Lower lobe of right lung (tissue), 2 donors: ENCODE measurements around the gene MYL6. TPM values are rescaled to one million over a fixed set of nuclear protein-coding genes. Genes with fewer than 3 reads are reported as not detected.

ENCODE experiments used
- ATAC-seq, 2 donors: fragments of 200-7000 bp; cut with Tn5 transposase; one replicate each; pipeline ENCODE4 v1.9.1; 2020 to 2022; ENCODE audit warnings: mild to moderate bottlenecking in 2 of 2, moderate library complexity in 2 of 2
- DNase-seq: peaks from one replicate; pipeline ENCODE4 v3.0.0-alpha.2; 2020
- H3K27ac ChIP-seq: fragments of 200-600 bp; one replicate; pipeline ENCODE4 v1.8.0; 2022
- H3K27me3 ChIP-seq: fragments of 200-600 bp; one replicate; pipeline ENCODE4 v1.8.0; 2022; ENCODE audit warnings: low read depth
- H3K36me3 ChIP-seq: fragments of 200-600 bp; one replicate; pipeline ENCODE4 v1.8.0; 2022; ENCODE audit warnings: mild to moderate bottlenecking
- H3K4me1 ChIP-seq: fragments of 200-600 bp; one replicate; pipeline ENCODE4 v1.8.0; 2022
- H3K4me3 ChIP-seq: fragments of 200-600 bp; one replicate; pipeline ENCODE4 v1.8.0; 2022; ENCODE audit warnings: mild to moderate bottlenecking
- H3K9me3 ChIP-seq: fragments of 200-600 bp; one replicate; pipeline ENCODE4 v1.8.0; 2022
- CTCF ChIP-seq: fragments of 200-600 bp; IDR thresholded peaks from one replicate; pipeline ENCODE4 v1.8.0; 2022; ENCODE audit warnings: antibody characterized with exemption, mild to moderate bottlenecking
- intact Hi-C: fragments of 100-400 bp; cut with DNase I; formaldehyde crosslinking; loops from one replicate; pipeline ENCODE4 v1.11.0; 2022
- total RNA-seq: library from RNA; stranded (reverse); fragmentation: NEBNext Ultra II Directional; extraction: Animal tissue kit (Norgen Biotek cat#: 25700); gene quantifications from one replicate; pipeline ENCODE4 v1.2.1, GENCODE V29; 2021
- donor health status: DM: no; HTN: yes; CAD: no; lungs with severe emphysema.

MYL6 gene
- total RNA-seq, 1 donor from 2014 or later, result 1,292 TPM

- Histone ChIP-seq H3K27ac (peak overlapping the region; percentile 73), H3K36me3 (peaks cover 51% of the 10 kb centered on the region)
- ATAC-seq, result no peak
These were observed 12.9 kb upstream of the MYL6 start for GRCh38 chr12:56145217-56145616.

GRCh38 chr12:56146492-56147460 is 11.4 kb upstream of the MYL6 start:
- Histone ChIP-seq H3K4me3 (no peak overlapping the region), H3K27me3 (no peaks in the 10 kb centered on the region), H3K9me3 (no peaks in the 10 kb centered on the region), H3K4me1 (peaks cover 49% of the 10 kb centered on the region), H3K27ac (no peak overlapping the region), H3K36me3 (peaks cover 37% of the 10 kb centered on the region)
- intact Hi-C loops, result no loop called here
- DNase-seq (peak; percentile 22), ATAC-seq (no peak)
- TF ChIP-seq CTCF, result no peak

More at GRCh38 chr12:56145217-56145616, 12.9 kb upstream of the MYL6 start:
- DNase-seq, result no peak
- intact Hi-C loops, result no loop called here
- H3K27me3 ChIP-seq, result no peaks in the 10 kb centered on the region
- no peak for TF ChIP-seq CTCF
- H3K4me3 ChIP-seq, result no peak overlapping the region
- peaks cover 37% of the 10 kb centered on the region for H3K4me1 ChIP-seq
- no peaks in the 10 kb centered on the region for H3K9me3 ChIP-seq

- Histone ChIP-seq H3K27ac (no peak overlapping the region), H3K9me3 (no peaks in the 10 kb centered on the region), H3K4me3 (no peak overlapping the region), H3K36me3 (no peaks in the 10 kb centered on the region), H3K27me3 (no peaks in the 10 kb centered on the region), H3K4me1 (peaks cover 35% of the 10 kb centered on the region)
- intact Hi-C loops, result no loop called here
- no peak for TF ChIP-seq CTCF
- DNase-seq (no peak), ATAC-seq (no peak)
These were observed 7.6 kb upstream of the MYL6 start for GRCh38 chr12:56150563-56150962.

- DNase-seq (peak; percentile 77), ATAC-seq (peak; percentile 71 to 77)
- Histone ChIP-seq H3K4me1 (peaks cover 31% of the 10 kb centered on the region), H3K27ac (peak overlapping the region; percentile 92), H3K4me3 (peak overlapping the region; percentile 73), H3K36me3 (no peaks in the 10 kb centered on the region), H3K27me3 (no peaks in the 10 kb centered on the region), H3K9me3 (no peaks in the 10 kb centered on the region)
- TF ChIP-seq CTCF, result peak; percentile 45
- intact Hi-C loops, result no loop called here
These were observed 6.5 kb upstream of the MYL6 start for GRCh38 chr12:56151672-56152131.

- H3K9me3 ChIP-seq, result no peaks in the 10 kb centered on the region
- H3K4me3 ChIP-seq, result peak within 1 kb of the TSS; percentile 73
- no peaks in the 10 kb centered on the region for H3K36me3 ChIP-seq
- DNase-seq, result peak; percentile 96
- peaks cover 31% of the 10 kb centered on the region for H3K4me1 ChIP-seq
- no peak for TF ChIP-seq CTCF
- H3K27ac ChIP-seq, result peak within 1 kb of the TSS; percentile 92
- peak; percentile 96 to 98 for ATAC-seq
- intact Hi-C loops, result no loop called here
- H3K27me3 ChIP-seq, result no peaks in the 10 kb centered on the region
These were observed 5.9 kb upstream of the MYL6 start, which contains the start of gene MYL6B for GRCh38 chr12:56152132-56152755. MYL6B (plus strand) TSS chr12:56152587; CDS start chr12:56153919, 1,332 bp downstream.
